Measurements from ENCODE around the gene HMHB1. TPM values are rescaled to one million over a fixed set of nuclear protein-coding genes. Genes with fewer than 3 reads are reported as not detected.

The HMHB1 gene
- total RNA-seq, 4 donors from 2014 or later: not detected

- Histone ChIP-seq H3K27ac (replicated peaks in 1 of 4) (no peak overlapping the region), H3K27me3 (no peaks in the 10 kb centered on the region)
These were observed 23.3 kb downstream of the HMHB1 start for GRCh38 chr5:143835251-143835650.

DNA sequence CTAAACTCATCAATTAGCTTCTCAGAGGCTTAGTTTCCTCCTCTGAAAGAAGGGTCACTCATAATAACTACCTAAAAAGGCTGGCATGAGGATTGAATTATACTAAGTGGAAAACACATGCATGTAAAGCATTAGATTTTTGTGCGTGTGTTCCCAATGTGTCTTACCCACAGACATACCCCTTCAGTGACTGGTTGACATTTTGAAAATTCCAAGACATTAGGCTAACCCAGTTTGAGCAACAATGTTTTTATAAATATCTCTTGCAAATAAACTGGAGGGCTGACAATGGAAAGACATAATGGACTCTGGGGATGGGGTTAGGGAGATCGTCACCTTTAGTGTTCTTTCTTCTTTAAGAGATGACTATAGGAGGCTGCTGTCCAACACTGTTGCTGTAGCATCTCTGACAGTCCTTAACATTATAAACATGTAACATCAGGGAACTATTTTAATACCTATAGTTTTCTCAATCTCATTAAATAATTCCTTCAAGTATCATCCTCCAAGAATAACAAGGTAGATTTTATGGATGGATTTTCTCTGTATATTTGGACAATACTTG is 24.3 kb downstream of the HMHB1 start:
- Histone ChIP-seq H3K4me3 (no peak overlapping the region), H3K36me3 (no peaks in the 10 kb centered on the region), H3K4me1 (no peaks in the 10 kb centered on the region), H3K9me3 (no peaks in the 10 kb centered on the region), H3K27me3 (no peaks in the 10 kb centered on the region), H3K27ac (replicated peaks in 1 of 4) (no peak overlapping the region)
- intact Hi-C loops (cut with DNase I): no loop called here
- DNase-seq (ENCODE audit: extremely low spot score): no peak
- WGBS: 59% methylated on average over 2 of the region's 2 CpGs
- TF ChIP-seq POLR2A (IDR thresholded peaks at IDR 0.05; ENCODE audit: low read depth) (no peak), EP300 (IDR thresholded peaks at IDR 0.05) (no peak), POLR2AphosphoS5 (IDR thresholded peaks at IDR 0.05) (no peak)
- TF ChIP-seq, protein P1, sequence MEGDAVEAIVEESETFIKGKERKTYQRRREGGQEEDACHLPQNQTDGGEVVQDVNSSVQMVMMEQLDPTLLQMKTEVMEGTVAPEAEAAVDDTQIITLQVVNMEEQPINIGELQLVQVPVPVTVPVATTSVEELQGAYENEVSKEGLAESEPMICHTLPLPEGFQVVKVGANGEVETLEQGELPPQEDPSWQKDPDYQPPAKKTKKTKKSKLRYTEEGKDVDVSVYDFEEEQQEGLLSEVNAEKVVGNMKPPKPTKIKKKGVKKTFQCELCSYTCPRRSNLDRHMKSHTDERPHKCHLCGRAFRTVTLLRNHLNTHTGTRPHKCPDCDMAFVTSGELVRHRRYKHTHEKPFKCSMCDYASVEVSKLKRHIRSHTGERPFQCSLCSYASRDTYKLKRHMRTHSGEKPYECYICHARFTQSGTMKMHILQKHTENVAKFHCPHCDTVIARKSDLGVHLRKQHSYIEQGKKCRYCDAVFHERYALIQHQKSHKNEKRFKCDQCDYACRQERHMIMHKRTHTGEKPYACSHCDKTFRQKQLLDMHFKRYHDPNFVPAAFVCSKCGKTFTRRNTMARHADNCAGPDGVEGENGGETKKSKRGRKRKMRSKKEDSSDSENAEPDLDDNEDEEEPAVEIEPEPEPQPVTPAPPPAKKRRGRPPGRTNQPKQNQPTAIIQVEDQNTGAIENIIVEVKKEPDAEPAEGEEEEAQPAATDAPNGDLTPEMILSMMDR (IDR thresholded peaks at IDR 0.05): no peak

More at GRCh38 chr5:143835251-143835650, 23.3 kb downstream of the HMHB1 start:
- H3K36me3 ChIP-seq: no peaks in the 10 kb centered on the region
- no peak for DNase-seq (ENCODE audit: extremely low spot score)
- no peaks in the 10 kb centered on the region for H3K4me1 ChIP-seq
- H3K4me3 ChIP-seq: no peak overlapping the region
- 83% methylated on average over 3 of the region's 3 CpGs for WGBS
- intact Hi-C loops (cut with DNase I): no loop called here
- TF ChIP-seq POLR2AphosphoS5 (IDR thresholded peaks at IDR 0.05) (no peak), EP300 (IDR thresholded peaks at IDR 0.05) (no peak), POLR2A (IDR thresholded peaks at IDR 0.05; ENCODE audit: low read depth) (no peak)
- TF ChIP-seq, protein P1 (IDR thresholded peaks at IDR 0.05): no peak
- H3K9me3 ChIP-seq: no peaks in the 10 kb centered on the region

GRCh38 chr5:143837306-143837848 is 25.4 kb downstream of the HMHB1 start:
- DNase-seq (ENCODE audit: extremely low spot score): no peak
- Histone ChIP-seq H3K36me3 (no peaks in the 10 kb centered on the region), H3K27ac (replicated peaks in 1 of 4) (no peak overlapping the region), H3K4me1 (no peaks in the 10 kb centered on the region), H3K9me3 (no peaks in the 10 kb centered on the region), H3K4me3 (no peak overlapping the region), H3K27me3 (no peaks in the 10 kb centered on the region)
- 72% methylated on average over 7 of the region's 7 CpGs for WGBS
- TF ChIP-seq POLR2AphosphoS5 (IDR thresholded peaks at IDR 0.05) (no peak), EP300 (IDR thresholded peaks at IDR 0.05) (no peak), POLR2A (IDR thresholded peaks at IDR 0.05; ENCODE audit: low read depth) (no peak)
- TF ChIP-seq, protein P1 (IDR thresholded peaks at IDR 0.05): no peak
- intact Hi-C loops (cut with DNase I): no loop called here

DNA sequence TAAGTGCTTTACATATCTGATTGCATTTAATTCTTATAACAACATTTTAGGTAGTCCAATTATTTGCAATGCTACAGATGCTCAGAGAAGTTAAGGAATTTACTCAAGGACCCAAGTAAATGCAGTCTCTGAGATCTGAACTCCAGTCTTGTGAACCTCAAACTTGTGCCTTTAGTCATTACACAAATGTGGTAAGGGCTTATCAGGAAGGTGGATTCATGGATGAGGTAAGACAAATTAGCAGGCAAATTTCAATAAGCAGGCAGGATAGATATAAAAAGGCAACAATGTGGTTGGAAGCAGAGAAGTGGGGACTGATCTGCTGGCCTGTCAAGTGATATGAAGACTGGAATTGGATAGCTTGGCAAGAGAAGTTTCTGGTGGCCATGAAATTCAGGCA is 29.5 kb downstream of the HMHB1 start:
- no peak overlapping the region for H3K4me3 ChIP-seq
- no peaks in the 10 kb centered on the region for H3K27me3 ChIP-seq
- H3K27ac ChIP-seq (replicated peaks in 1 of 4): no peak overlapping the region
- intact Hi-C loops (cut with DNase I): no loop called here
- TF ChIP-seq, protein P1 (IDR thresholded peaks at IDR 0.05): no peak
- TF ChIP-seq POLR2AphosphoS5 (IDR thresholded peaks at IDR 0.05): no peak
- no peak for TF ChIP-seq POLR2A (IDR thresholded peaks at IDR 0.05; ENCODE audit: low read depth)
- TF ChIP-seq EP300 (IDR thresholded peaks at IDR 0.05): no peak
- H3K4me1 ChIP-seq: no peaks in the 10 kb centered on the region
- no peaks in the 10 kb centered on the region for H3K9me3 ChIP-seq
- no peaks in the 10 kb centered on the region for H3K36me3 ChIP-seq
- no peak for DNase-seq (ENCODE audit: extremely low spot score)

GRCh38 chr5:143842920-143843319 is 31.0 kb downstream of the HMHB1 start:
- Histone ChIP-seq H3K9me3 (no peaks in the 10 kb centered on the region), H3K4me3 (no peak overlapping the region), H3K27me3 (no peaks in the 10 kb centered on the region), H3K4me1 (no peaks in the 10 kb centered on the region), H3K27ac (replicated peaks in 1 of 4) (no peak overlapping the region), H3K36me3 (no peaks in the 10 kb centered on the region)
- WGBS: 91% methylated on average over 2 of the region's 2 CpGs
- TF ChIP-seq, protein P1 (IDR thresholded peaks at IDR 0.05): no peak
- TF ChIP-seq POLR2A (IDR thresholded peaks at IDR 0.05; ENCODE audit: low read depth): no peak
- TF ChIP-seq EP300 (IDR thresholded peaks at IDR 0.05): no peak
- no peak for TF ChIP-seq POLR2AphosphoS5 (IDR thresholded peaks at IDR 0.05)
- no peak for DNase-seq (ENCODE audit: extremely low spot score)
- intact Hi-C loops (cut with DNase I): no loop called here
